ENCODE data around the gene PTPRA. TPM values are rescaled to one million over a fixed set of nuclear protein-coding genes. Genes with fewer than 3 reads are reported as not detected.
"Not testable (repeated sequence)": the region's sequence is repeated elsewhere in the genome, so short reads cannot be mapped to it uniquely, and the experiment has no call there.

The PTPRA gene
- total and polyA plus RNA-seq, 12 donors: 8.9 to 37.3 (median 28.5) TPM

DNA sequence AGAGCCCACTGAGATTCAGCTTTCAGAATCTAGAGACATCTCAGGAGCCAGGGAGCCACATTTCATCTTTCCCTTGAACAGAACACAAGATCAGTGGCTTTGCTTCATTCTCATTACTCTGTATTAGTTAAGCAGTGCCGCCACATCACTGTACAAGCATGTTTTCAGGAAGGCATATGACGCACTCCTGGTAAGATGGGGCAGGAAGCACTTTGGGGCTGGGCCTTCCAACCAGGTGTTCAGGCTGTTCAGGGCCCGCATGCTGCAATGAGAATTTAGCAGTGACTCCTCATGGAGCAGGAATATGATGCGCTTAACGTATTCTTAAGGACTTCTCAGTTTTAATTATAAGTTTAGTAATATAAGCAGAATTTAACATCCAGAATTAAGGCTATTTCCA, 140.5 kb downstream of the PTPRA start:
- H3K27ac ChIP-seq: no peak overlapping the region
- ATAC-seq (no peak), DNase-seq (no peak)
- H3K4me3 ChIP-seq: no peak overlapping the region
- no peaks in the 10 kb centered on the region for H3K4me1 ChIP-seq
- 96 to 98% methylated on average over 5 of the region's 5 CpGs for WGBS, 2 donors
- H3K9me3 ChIP-seq: no peaks in the 10 kb centered on the region
- no peaks in the 10 kb centered on the region for H3K27me3 ChIP-seq
- peaks cover 0 to 93% (median 11%) of the 10 kb centered on the region in 9 donors for H3K36me3 ChIP-seq
- intact Hi-C loops (cut with DNase I): loop anchor here in 1 of 10 donors (10.0 kb wide), 1 partner anchor 149 kb away; no protein-coding TSS in a partner anchor
- TF ChIP-seq, protein P1, sequence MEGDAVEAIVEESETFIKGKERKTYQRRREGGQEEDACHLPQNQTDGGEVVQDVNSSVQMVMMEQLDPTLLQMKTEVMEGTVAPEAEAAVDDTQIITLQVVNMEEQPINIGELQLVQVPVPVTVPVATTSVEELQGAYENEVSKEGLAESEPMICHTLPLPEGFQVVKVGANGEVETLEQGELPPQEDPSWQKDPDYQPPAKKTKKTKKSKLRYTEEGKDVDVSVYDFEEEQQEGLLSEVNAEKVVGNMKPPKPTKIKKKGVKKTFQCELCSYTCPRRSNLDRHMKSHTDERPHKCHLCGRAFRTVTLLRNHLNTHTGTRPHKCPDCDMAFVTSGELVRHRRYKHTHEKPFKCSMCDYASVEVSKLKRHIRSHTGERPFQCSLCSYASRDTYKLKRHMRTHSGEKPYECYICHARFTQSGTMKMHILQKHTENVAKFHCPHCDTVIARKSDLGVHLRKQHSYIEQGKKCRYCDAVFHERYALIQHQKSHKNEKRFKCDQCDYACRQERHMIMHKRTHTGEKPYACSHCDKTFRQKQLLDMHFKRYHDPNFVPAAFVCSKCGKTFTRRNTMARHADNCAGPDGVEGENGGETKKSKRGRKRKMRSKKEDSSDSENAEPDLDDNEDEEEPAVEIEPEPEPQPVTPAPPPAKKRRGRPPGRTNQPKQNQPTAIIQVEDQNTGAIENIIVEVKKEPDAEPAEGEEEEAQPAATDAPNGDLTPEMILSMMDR (IDR thresholded peaks at IDR 0.05): no peak

DNA sequence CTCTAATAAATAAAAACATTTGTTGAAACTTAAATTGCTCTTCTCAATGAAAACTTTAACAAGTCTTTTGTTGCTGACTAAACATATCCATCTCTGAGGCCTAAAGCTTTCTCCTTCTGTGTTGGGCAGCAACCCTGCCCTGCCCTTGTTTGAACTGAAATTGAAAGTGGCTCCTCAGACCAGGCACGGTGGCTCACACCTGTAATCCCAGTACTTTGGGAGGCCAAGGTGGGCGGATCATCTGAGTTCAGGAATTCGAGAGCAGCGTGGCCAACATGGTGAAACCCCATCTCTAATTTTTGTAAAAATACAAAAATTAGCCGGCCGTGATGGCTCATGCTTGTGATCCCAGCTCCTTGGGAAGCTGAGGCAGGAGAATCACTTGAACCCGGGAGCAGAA, 140.9 kb downstream of the PTPRA start:
- H3K36me3 ChIP-seq: peaks cover 0 to 89% (median 11%) of the 10 kb centered on the region in 9 donors
- no peak overlapping the region for H3K4me3 ChIP-seq
- WGBS, 2 donors: 98 to 99% methylated on average over 7 of the region's 7 CpGs
- intact Hi-C loops (cut with DNase I): loop anchor here in 1 of 10 donors (10.0 kb wide), 1 partner anchor 149 kb away; no protein-coding TSS in a partner anchor
- no peak overlapping the region for H3K27ac ChIP-seq
- no peaks in the 10 kb centered on the region for H3K27me3 ChIP-seq
- no peak for DNase-seq
- H3K4me1 ChIP-seq: no peaks in the 10 kb centered on the region
- no peaks in the 10 kb centered on the region for H3K9me3 ChIP-seq
- TF ChIP-seq, protein P1 (IDR thresholded peaks at IDR 0.05): no peak
- ATAC-seq: no peak

- no peak overlapping the region for H3K4me3 ChIP-seq
- H3K27me3 ChIP-seq: no peaks in the 10 kb centered on the region
- TF ChIP-seq, protein P1 (IDR thresholded peaks at IDR 0.05): no peak
- no peaks in the 10 kb centered on the region for H3K9me3 ChIP-seq
- peaks cover 0 to 84% (median 11%) of the 10 kb centered on the region in 9 donors for H3K36me3 ChIP-seq
- ATAC-seq: no peak
- WGBS, 2 donors: 83 to 88% methylated on average over 3 of the region's 3 CpGs
- no peaks in the 10 kb centered on the region for H3K4me1 ChIP-seq
- no peak for DNase-seq
- H3K27ac ChIP-seq: no peak overlapping the region
- intact Hi-C loops (cut with DNase I): loop anchor here in 1 of 10 donors (10.0 kb wide), 1 partner anchor 150 kb away; no protein-coding TSS in a partner anchor
These were observed 141.4 kb downstream of the PTPRA start for GRCh38 chr20:3014662-3015061.

DNA sequence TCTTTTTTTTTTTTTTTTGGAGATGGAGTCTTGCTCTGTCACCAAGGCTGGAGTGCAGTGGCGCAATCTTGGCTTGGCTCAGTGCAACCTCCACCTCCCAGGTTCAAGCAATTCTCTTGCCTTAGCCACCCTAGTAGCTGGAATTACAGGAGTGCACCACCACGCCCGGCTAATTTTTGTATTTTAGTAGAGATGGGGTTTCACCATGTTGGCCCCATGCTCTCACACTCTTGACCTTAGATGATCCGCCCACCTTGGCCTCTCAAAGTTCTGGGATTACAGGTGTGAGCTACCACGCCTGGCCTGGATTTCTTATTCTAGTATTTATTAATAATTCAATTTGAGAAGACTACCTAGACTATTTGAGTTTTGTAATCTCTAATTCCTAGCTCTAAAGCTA, 142.0 kb downstream of the PTPRA start:
- not testable (repeated sequence) for DNase-seq, H3K4me3 ChIP-seq, H3K27ac ChIP-seq, H3K4me1 ChIP-seq, ATAC-seq, H3K27me3 ChIP-seq, H3K9me3 ChIP-seq
- H3K36me3 ChIP-seq: peaks cover 0 to 78% (median 11%) of the 10 kb centered on the region in 9 donors
- WGBS, 2 donors: 97 to 98% methylated on average over 5 of the region's 5 CpGs
- intact Hi-C loops (cut with DNase I): loop anchor here in 1 of 10 donors (10.0 kb wide), 1 partner anchor 151 kb away; no protein-coding TSS in a partner anchor

- Histone ChIP-seq H3K27me3 (no peaks in the 10 kb centered on the region), H3K36me3 (peaks cover 0 to 79% (median 45%) of the 10 kb centered on the region in 9 donors), H3K4me3 (no peak overlapping the region), H3K9me3 (no peaks in the 10 kb centered on the region), H3K27ac (no peak overlapping the region), H3K4me1 (no peaks in the 10 kb centered on the region)
- TF ChIP-seq, protein P1 (IDR thresholded peaks at IDR 0.05): no peak
- 91 to 96% methylated on average over 4 of the region's 4 CpGs for WGBS, 2 donors
- no peak for DNase-seq
- intact Hi-C loops (cut with DNase I): no loop called here
- ATAC-seq: peak in 1 of 8 donors; percentile 20
These were observed 148.0 kb downstream of the PTPRA start for GRCh38 chr20:3021327-3021726.
